Hypothalamus (tissue), 51 donors: ENCODE data around the gene CGN.

Source experiments
- DNase-seq, 51 donors: peaks; one replicate each; lab custom pipeline; 2025; lab: John Stamatoyannopoulos, UW

CGN gene

GRCh38 chr1:151542710-151543129 is 31.5 kb downstream of the CGN start:
- DNase-seq = no peak

GRCh38 chr1:151545542-151545941 is 34.4 kb downstream of the CGN start:
- DNase-seq = no peak

GRCh38 chr1:151546011-151546925 is 35.1 kb downstream of the CGN start:
- DNase-seq = no peak

GRCh38 chr1:151547119-151547899 is 36.1 kb downstream of the CGN start:
- DNase-seq = peak in 1 of 51 donors; percentile 22

- DNase-seq = no peak
These were observed 36.7 kb downstream of the CGN start for GRCh38 chr1:151547900-151548230.

GRCh38 chr1:151549199-151549598 is 38.0 kb downstream of the CGN start:
- DNase-seq = no peak

GRCh38 chr1:151553659-151554058 is 42.5 kb downstream of the CGN start:
- no peak for DNase-seq

- no peak for DNase-seq
These were observed 44.9 kb downstream of the CGN start for GRCh38 chr1:151556052-151556451.

- DNase-seq = no peak
These were observed 51.5 kb downstream of the CGN start for GRCh38 chr1:151562661-151563060.

- DNase-seq = no peak
These were observed 52.2 kb downstream of the CGN start for GRCh38 chr1:151563376-151563775.

GRCh38 chr1:151565502-151566189 is 54.5 kb downstream of the CGN start:
- DNase-seq = no peak

- no peak for DNase-seq
These were observed 57.5 kb downstream of the CGN start for GRCh38 chr1:151568626-151569088.

- DNase-seq = no peak
These were observed 59.6 kb downstream of the CGN start for GRCh38 chr1:151570819-151571218.

GRCh38 chr1:151574575-151575529 is 63.7 kb downstream of the CGN start:
- no peak for DNase-seq

- no peak for DNase-seq
These were observed 66.0 kb downstream of the CGN start for GRCh38 chr1:151577173-151577572.

- no peak for DNase-seq
These were observed 67.8 kb downstream of the CGN start for GRCh38 chr1:151578941-151579340.

GRCh38 chr1:151579436-151580225 is 68.4 kb downstream of the CGN start:
- peak in 2 of 51 donors; percentile 12 to 20 for DNase-seq

- no peak for DNase-seq
These were observed 70.3 kb downstream of the CGN start for GRCh38 chr1:151581451-151581850.

- no peak for DNase-seq
These were observed 70.7 kb downstream of the CGN start for GRCh38 chr1:151581921-151582320.
